Fibroblast of skin of left quadriceps (primary cell): ENCODE results near the gene MBNL2.
A peak's percentile ranks its signal among the peaks of the same experiment; 100 is the strongest.

Source experiments
- DNase-seq, 2 experiments: peaks; one replicate each; pipeline ENCODE4 v3.0.0-alpha.2; 2013; ENCODE audit warnings: low read depth in 2 of 2

Gene MBNL2

DNA sequence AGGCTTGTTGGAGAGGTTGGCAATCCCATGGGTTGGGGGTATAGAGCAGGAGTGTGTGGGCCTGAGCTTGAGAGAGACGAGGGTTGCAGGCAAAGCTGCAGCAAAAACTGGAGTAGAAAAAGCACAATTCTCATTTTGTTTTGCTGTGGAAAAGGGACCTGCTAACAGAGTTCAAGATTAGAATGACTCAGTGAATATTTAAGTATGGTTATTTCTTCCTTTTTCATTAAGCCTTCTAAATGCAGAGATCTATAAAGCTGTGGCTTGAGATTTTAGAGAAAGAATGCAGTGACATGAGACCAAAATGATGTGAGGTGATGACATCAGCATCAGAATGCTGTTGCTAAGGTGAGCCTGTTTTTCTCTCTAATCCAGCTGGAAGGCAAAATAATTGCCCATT, 10.8 kb upstream of the MBNL2 start:
- DNase-seq: no peak

DNA sequence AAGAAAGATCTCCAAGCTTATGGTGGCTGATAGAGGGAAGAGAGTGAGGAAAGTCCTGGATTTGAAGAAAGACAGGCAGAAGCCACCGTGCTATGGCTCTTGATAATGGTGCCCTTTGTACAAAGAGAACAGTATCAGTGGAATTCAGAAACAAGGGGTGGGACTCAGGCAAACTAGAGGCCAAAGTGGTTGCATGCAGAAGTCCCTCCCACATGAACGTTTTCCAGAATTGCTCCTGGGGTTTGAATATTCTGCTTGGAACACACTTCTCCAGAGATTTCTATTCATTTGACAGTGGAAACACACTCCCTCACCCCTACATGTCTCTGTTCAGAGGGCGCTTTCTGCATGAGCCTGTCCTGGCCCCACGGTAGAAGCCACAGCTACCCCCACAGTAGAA, 10.1 kb upstream of the MBNL2 start:
- no peak for DNase-seq

DNA sequence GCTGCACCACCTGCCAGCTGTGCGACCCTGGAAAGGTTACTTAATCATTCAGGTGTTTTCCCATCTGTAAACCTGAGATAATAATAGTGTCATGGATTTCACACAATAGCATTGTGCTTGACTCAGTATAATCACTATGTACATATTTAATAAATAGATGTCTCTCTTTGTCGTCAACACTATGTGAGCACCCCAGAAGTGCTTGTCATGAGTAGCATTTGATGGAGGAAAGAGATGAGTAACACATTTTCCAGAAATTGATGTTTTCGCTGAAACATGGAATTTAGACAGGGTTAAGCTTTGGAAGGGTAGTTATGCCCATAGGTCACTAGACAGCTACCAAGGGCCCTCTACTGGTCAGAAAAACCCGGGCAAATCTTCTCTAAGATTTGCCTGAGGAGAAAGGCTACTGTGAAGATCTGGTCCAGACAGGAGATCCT, 9.5 kb upstream of the MBNL2 start:
- no peak for DNase-seq

DNA sequence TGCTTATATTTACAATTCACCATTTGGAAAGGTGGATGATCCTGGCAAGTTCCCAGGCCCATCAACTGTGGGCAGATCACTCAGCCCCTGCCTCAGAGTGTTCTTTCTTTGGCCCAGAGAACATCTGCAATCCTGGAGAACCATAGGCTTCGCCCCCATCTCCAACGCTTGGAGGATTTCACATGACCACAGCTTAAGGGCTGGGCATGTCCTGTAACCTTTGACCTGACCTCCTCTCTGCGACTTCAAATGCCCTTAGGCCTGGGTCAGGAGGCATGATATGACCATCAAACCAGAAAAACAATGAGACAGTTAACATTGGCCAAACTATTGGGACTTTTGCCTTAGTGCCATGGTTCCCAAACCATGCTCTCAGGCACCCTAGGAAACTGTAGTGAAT, 7.2 kb upstream of the MBNL2 start:
- no peak for DNase-seq

DNA sequence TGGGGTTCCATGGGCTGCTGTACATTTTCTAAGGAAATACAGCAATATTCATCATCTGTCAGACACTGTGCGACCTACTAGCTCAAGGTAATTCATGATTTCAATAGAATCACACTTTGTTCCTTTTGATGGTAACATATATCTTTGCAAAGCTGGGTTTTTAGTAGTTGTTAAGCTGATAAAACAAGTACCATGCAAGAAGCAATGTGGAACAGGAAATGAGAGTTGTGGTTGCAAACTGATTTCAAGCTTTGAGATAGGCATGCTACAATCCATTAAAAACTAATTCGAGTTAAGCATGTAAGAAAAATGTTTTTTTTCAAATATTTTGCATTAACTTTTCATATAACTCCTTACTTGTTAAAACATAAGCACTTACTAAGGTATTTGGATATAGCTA, 6.8 kb upstream of the MBNL2 start:
- no peak for DNase-seq

DNA sequence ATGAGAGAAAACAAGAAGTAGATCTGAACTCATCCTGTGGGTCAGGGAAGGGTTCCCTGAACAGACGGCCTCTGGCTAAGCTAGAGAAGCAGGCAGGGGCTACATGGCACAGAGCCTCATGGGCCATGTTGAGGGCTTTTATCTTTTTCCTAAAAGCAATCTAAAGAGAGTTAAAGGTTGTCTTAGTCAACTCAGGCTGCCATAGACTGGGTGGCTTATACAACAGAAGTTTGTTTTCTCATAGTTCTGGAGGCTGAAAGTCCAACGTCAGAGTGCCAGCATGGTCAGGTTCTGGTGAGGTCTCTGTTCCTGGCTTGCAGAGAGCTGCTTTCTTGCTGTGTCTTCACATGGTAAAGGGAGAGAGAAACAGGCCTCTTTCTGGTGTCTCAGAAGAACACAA, 2.9 kb upstream of the MBNL2 start:
- DNase-seq: no peak

- DNase-seq: no peak
These were observed 1.8 kb upstream of the MBNL2 start for GRCh38 chr13:97220151-97220900.

DNA sequence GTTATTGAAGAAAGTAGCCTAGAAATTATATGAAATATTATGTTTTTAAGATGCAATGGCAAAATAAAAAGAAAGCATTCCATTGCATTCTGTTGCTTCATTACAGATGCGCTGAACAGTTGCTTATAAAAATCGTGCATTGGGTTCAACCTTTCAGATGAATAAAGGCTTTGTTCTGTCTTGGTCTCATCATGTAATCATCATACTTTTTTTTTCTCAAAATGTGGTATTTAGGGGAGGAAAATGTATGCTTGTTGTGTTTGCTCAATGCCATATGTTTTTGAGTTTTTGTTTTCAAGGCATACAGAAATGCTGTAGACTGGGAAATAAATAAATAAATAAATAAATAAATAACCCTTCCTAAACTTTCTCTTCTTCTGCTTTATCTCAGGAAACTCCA, 1.1 kb upstream of the MBNL2 start:
- no peak for DNase-seq

DNA sequence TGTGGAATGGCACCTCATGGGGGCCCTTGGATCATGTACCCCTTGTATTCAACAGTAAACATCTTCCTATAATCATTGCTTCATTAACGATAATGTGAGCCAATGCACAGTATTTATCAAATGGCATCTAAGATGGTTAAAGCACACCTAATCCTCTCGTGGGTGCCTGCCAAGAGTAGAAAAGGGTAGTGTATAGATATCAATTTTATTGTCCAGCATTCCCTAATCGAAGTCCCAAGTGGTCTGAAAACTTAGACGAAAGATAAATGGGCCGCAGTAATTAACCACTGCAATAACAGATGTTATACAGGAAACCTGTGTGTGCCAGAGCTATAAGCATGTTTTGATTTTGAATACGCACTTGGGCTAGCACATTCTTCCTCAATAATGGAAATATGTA, 667 bp upstream of the MBNL2 start:
- no peak for DNase-seq

DNA sequence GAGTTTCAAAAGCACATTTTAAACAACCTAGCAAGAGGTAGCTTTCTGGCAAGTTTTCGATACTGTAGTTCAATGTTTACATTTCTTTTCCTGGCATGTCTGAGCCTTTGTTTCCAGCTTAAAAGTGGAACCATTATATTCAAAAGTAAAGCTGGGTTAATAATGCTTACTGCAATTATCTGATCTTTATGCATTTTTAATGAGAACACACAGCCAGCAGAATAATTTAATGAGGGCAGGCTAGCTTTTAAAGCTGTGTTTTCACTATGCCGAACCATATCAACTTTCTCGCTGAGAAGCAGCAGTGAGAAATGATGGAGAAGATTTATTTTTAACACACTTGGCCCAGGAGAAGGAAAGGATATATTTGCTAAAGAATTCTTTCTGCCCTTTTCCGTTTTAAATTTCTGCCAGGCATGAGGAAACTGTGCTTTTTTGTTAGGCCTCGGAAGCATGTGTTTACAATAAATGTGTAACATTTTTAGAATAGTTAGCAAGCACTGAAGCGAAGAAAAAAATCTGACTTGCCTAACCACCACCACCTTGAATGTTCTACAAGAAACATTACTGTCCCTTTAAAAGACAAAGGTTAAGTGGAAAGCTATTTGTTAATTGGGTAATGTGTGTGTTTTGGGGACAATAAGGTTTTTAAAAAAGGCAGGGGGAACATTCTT, 1.0 kb downstream of the MBNL2 start:
- peak; percentile 45 to 53 for DNase-seq

DNA sequence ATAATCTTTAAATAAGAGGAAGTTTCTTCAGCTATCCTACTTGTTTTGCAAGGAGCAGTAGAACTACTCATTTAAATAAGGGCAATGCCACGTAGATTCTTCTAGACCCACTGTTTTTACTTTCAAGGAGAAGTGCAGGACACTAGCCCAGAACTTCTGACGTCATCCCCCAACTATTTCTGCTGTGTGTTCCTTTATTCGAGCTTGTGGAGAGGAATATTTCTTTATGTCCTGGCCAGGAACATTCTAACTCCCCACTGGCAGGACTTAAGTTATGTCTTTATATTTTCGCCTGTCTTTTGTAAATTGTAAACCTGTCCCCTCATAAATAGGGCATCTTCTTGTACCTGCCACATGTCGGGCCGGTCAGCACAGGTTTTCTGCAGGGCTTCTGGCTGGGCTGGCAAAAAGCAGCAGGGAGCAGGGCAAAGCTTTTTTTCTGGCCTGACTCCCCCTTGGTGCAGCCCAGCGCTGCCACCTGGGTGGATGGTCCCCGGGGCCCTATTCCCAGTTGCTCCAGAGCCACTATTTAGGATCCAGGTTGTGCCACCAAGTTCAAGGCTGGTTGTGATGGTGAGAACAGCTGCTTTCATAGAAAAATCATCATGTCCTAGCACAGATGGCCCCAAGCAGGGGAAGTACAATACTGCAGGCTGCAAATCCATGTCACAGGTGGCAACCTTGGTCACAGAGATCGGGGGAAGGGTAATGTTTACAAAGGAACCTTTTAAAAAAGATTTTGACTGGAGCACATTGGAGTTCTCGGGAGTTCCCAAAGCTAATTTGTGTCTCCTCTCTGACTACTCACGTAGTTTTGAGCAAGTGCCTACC, 1.8 kb downstream of the MBNL2 start:
- DNase-seq: peak; percentile 85 to 86

GRCh38 chr13:97224544-97225300, 2.6 kb downstream of the MBNL2 start:
- no peak for DNase-seq

DNA sequence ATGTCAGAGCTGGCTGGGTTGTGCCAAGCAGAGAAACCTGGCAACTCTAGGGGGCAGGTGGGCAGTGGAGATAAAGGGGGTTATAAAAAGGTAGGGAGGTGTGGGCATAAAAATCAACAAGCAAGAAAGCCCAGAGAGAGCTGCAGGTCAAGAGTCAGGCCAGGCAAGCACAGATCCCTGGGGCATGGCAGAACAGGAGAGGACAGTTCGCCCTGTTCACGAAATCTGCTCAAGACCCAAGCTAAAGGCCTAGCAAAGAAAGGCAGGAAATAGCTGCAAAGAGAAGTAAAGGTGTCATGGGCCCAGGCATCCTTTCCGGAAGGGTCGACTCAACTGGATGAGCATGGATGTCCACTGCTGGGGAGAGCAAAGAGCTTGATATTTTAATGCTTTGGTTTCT, 3.4 kb downstream of the MBNL2 start:
- DNase-seq: no peak

GRCh38 chr13:97226013-97226412, 3.9 kb downstream of the MBNL2 start:
- no peak for DNase-seq

DNA sequence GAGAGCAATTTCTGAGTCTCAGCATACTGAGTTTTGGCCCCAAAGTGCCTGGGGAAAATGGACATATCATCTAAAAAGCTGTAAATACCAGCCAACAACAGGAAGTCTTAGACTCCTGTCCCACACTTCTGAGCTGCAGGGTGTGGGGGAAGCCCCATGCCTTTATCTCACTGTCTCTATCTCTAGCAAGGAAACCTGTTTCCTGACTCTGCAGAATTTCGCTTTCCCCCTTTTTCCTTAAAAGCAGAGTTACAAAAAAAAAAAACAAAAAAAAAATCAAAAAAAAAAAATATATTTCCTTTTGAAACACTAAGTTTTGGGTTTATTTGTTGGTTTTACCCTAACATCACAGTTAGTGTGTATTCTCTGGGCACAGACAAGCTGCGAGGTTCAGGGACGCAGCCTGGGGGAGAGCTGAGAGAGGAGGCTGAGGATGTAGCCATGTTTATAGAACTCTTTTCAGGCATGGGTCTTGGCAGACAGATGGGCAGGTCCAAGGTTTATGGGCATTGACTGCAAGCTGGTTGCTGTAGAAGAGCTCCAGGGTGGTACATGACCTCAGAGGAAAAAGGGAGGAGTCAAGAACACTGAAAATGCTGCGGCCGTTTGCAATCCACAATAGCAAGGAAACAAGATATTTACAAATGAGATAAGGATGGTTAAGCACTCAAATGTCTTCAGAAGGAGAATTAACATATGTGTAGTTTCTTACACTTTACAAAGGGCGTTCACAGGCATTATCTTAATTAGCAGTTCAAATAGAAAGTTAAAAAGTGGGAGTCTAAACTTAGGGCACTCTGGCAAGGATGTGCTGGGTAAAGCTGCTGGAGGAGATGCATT, 4.9 kb downstream of the MBNL2 start:
- DNase-seq: no peak

DNA sequence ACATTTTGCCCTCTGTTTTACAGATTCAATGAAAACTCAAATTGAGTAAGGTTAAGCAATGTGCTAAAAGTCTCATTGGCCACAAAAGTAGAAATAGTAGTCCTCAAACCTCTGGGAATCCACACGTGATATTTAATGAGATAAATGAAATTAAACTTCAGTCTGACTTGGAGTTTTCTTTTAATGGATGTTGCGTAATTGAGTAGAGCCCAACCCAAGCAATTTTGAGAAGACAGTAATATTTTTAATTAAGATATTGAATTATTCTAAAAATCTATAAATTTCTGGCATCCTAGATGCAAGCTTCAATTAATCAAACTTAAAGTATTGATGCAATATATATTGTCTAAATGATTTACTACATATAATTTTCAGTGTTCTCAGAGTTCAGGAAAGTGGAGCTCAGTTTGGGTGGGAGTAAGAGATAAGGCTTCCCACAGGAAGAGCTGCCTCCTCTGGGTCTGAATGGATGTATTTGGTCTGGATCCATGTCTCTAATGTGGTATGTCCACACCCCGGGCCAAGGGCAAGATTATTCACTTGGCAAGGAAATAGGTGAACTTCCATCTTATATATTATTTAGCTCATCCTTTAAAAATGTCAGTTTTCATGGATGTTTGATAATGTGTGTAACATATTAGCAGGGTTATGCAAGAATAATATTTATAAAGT, 6.9 kb downstream of the MBNL2 start:
- DNase-seq: no peak

DNA sequence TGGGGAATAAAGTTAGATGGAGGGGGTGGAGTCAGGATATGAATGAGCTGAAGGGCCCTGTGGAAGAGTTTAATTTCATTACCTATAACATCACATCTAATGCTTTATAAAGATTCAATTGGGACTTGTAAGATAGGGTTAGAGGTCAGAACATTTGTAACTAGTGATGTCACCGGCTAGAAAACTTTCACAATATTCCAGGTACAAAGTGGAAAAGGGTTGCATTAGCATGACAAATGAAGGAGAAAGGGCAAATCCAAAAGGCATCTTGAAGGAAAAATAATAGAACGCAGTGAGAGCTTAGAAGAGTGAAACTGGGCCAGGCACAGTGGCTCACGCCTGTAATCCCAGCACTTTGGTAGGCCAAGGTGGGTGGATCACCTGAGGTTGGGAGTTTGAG, 7.6 kb downstream of the MBNL2 start:
- no peak for DNase-seq

DNA sequence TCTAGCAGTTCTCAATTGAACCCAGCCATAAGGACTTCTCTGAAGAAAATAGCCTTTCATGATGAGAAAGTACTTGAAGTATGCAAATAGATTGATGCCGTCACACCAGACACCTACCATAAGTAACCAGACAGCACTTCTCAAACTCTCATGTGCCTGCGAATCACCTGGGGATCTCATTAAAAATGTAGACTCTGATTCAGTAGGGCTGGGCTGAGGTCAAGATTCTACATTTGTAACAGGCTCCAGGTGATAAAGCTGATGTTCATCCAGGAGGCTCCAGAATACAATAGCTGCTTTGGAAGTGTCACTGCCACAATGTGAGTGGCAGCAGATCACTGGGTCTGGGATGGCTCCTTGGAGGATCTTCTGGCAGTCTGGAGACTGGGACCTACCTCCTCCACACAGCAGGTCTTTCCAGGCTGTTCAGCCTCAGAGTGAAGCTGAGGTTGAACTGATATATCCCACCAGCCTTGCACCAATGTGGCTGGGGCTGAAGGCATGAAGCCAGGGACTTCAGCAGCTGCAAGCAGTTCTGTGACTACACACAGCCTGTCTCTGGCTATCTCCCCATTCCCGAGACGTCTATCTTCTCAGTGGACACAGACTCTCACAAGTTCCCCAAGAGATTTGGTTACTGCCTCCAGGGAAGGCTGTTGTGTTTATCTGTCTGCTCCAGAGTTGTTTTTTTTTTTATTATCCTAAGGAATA, 9.1 kb downstream of the MBNL2 start:
- DNase-seq: no peak

- DNase-seq: no peak
These were observed 9.7 kb downstream of the MBNL2 start for GRCh38 chr13:97231829-97232196.

- DNase-seq: no peak
These were observed 11.4 kb downstream of the MBNL2 start for GRCh38 chr13:97233499-97233898.
